K562 (cell line): ENCODE measurements around the gene ATP7B. TPM values are rescaled to one million over a fixed set of nuclear protein-coding genes. Genes with fewer than 3 reads are reported as not detected.

Source experiments
- ATAC-seq: fragments of 200-7000 bp; cut with Tn5 transposase; 3 replicates; pipeline ENCODE4 v1.9.1; 2020; ENCODE audit warnings: moderate library complexity
- BruUV-seq: library from RNA; stranded (reverse); fragments of 400-500 nt; replicated peaks from 2 replicates; lab custom pipeline; 2021; lab: Mats Ljungman, UMichigan
- CTCF ChIA-PET: fragments of 300-600 bp; formaldehyde crosslinking; extraction: SDS; loops from one replicate; lab custom pipeline; 2021; ENCODE audit warnings: low intra/inter-chr PET ratio; lab: Yijun Ruan, JAX
- POLR2A ChIA-PET: fragments of 300-600, 350-650 bp; sonication (Branson Sonifier 250); formaldehyde crosslinking; extraction: SDS; loops from one replicate; lab custom pipeline; 2021; ENCODE audit warnings: antibody characterized with exemption, inconsistent platforms; lab: Yijun Ruan, JAX
- DNase-seq, 4 experiments: peaks; one replicate each; pipeline versions ENCODE4 v3.0.0 to v3.0.0-alpha.2; 2011 to 2018; ENCODE audit warnings: low spot score in 3 of 4, mixed read lengths in 3 of 4; ENCODE audit errors: extremely low read depth in 1 of 4
- FAIRE-seq: peaks from 2 replicates; lab custom pipeline; 2011; peaks lifted over from hg19 to GRCh38; lab: Jason Lieb, UNC
- H2AFZ ChIP-seq: 2 replicates; pipeline ENCODE4 v1.6.0; 2011; ENCODE audit warnings: low read depth, low read length, control low read depth, inconsistent platforms
- H3K27ac ChIP-seq: fragments of 200-600 bp; 3 replicates; pipeline ENCODE4 v1.8.0; 2011; ENCODE audit warnings: low read depth, mild to moderate bottlenecking, control low read depth, inconsistent platforms, low read length, moderate library complexity, mixed read lengths; ENCODE audit errors: extremely low read depth
- H3K27me3 ChIP-seq, 2 experiments: fragments of 300-600 bp in 1 of 2; 2 replicates in 1 of 2; 3 replicates in 1 of 2; pipeline versions ENCODE4 v1.6.0 to v1.8.0; 2011; ENCODE audit warnings: inconsistent platforms in 2 of 2, low read length in 2 of 2, mild to moderate bottlenecking in 1 of 2, mixed read lengths in 1 of 2, moderate library complexity in 1 of 2; ENCODE audit not compliant: control insufficient read depth in 2 of 2, insufficient read depth in 2 of 2
- H3K36me3 ChIP-seq: fragments of 300-600 bp; 3 replicates; pipeline ENCODE4 v1.8.0; 2011; ENCODE audit warnings: mild to moderate bottlenecking, low read length, inconsistent platforms; ENCODE audit not compliant: control insufficient read depth, insufficient read depth
- H3K4me1 ChIP-seq, 2 experiments: fragments of 200-600 bp in 1 of 2; replicated peaks in 1 of 2; 2 replicates in 1 of 2; 3 replicates in 1 of 2; pipeline versions ENCODE4 v1.5.1 to v1.8.0; 2011; ENCODE audit warnings: inconsistent platforms in 2 of 2, low read length in 2 of 2, mild to moderate bottlenecking in 1 of 2, mixed read lengths in 1 of 2, moderate library complexity in 1 of 2; ENCODE audit not compliant: control insufficient read depth in 2 of 2, insufficient read depth in 2 of 2
- H3K4me2 ChIP-seq: 2 replicates; pipeline ENCODE4 v1.6.1; 2011; ENCODE audit warnings: low read length, control low read depth, inconsistent platforms, mixed read lengths; ENCODE audit not compliant: insufficient read depth
- H3K4me3 ChIP-seq: fragments of 200-600 bp; sonication (generic), shearing (Covaris generic); 2 replicates; pipeline ENCODE4 v1.5.1; 2016; ENCODE audit warnings: control low read depth, inconsistent platforms
- H3K79me2 ChIP-seq: fragments of 200-600 bp; 3 replicates; pipeline ENCODE4 v1.8.0; 2011; ENCODE audit warnings: low read length, inconsistent platforms; ENCODE audit not compliant: control insufficient read depth, insufficient read depth
- H3K9ac ChIP-seq, 2 experiments: 2 replicates each; pipeline versions ENCODE4 v1.6.0 to v1.6.1; 2011; ENCODE audit warnings: low read depth in 2 of 2, low read length in 2 of 2, control low read depth in 1 of 2, inconsistent platforms in 1 of 2, mild to moderate bottlenecking in 1 of 2, mixed read lengths in 1 of 2; ENCODE audit not compliant: insufficient read depth in 1 of 2
- H3K9me1 ChIP-seq: one replicate; pipeline ENCODE4 v1.6.0; 2011; ENCODE audit warnings: inconsistent platforms, mild to moderate bottlenecking, low read length, moderate library complexity; ENCODE audit not compliant: control insufficient read depth, insufficient read depth
- H3K9me3 ChIP-seq: replicated peaks from 2 replicates; pipeline ENCODE4 v1.5.1; 2011; ENCODE audit warnings: low read depth, low read length, inconsistent platforms; ENCODE audit not compliant: control insufficient read depth, insufficient read depth
- H4K20me1 ChIP-seq: replicated peaks from 2 replicates; pipeline ENCODE4 v1.6.1; 2011; ENCODE audit warnings: low read length, inconsistent platforms, mixed read lengths; ENCODE audit not compliant: control insufficient read depth, insufficient read depth
- WGBS: fragments of 100-300 bp; shearing (Covaris generic); methylation state at CpG from one replicate; pipeline ENCODE4 v1.1.6; 2016; ENCODE audit warnings: low coverage, mixed read lengths; ENCODE audit not compliant: insufficient coverage; ENCODE audit errors: missing lambda C conversion rate; 5-methylcytosine and 5-hydroxymethylcytosine counted together
- in situ Hi-C: fragments of 300-500 bp; cut with MboI; formaldehyde crosslinking; loops from 4 replicates; pipeline ENCODE4 v1.15.0; 2018; ENCODE audit warnings: inconsistent platforms, mixed read lengths
- intact Hi-C: fragments of 100-400 bp; cut with micrococcal nuclease; formaldehyde crosslinking; loops from 2 replicates; pipeline ENCODE4 v1.14.2; 2022
- polyA plus RNA-seq, 8 experiments: library from polyadenylated mRNA; depleted of rRNA in 4 of 8; stranded (reverse) in 5 of 8; unstranded in 3 of 8; fragments of >200 nt; fragmentation: Nextera tagmentation in 2 of 8; fragmentation: Illumina TruSeq in 1 of 8; extraction: Ambion mirVana in 2 of 8; extraction: Trizol in 1 of 8; gene quantifications; 2 replicates each; pipeline versions ENCODE4 v1.2.1 to v1.2.3, GENCODE V29; 2011 to 2014; ENCODE audit warnings: inconsistent platforms in 1 of 8, missing spikeins in 1 of 8
- total RNA-seq, 7 experiments: library from RNA; depleted of rRNA in 6 of 7; stranded (reverse); fragments of >200 nt in 6 of 7; fragmentation: Illumina TruSeq in 2 of 7; extraction: Trizol in 2 of 7; gene quantifications; 2 replicates each; pipeline versions ENCODE4 v1.2.1 to v1.2.3, GENCODE V29; 2011 to 2021; ENCODE audit warnings: low replicate concordance in 1 of 7
- TF ChIP-seq, protein P1 (sequence below): fragments of 450-650 bp; IDR thresholded peaks from 2 replicates; pipeline ENCODE4 v1.6.1; 2018; ENCODE audit warnings: mild to moderate bottlenecking, low read depth; ENCODE audit not compliant: partially characterized antibody
- TF ChIP-seq, protein P2 (sequence below), 2 experiments: IDR thresholded peaks; 2 replicates each; pipeline ENCODE4 v1.6.1; 2011; ENCODE audit warnings: borderline replicate concordance in 1 of 2, control low read depth in 1 of 2, low read depth in 1 of 2, low read length in 1 of 2, mild to moderate bottlenecking in 1 of 2, mixed read lengths in 1 of 2, moderate library complexity in 1 of 2; ENCODE audit not compliant: insufficient read depth in 1 of 2, insufficient read length in 1 of 2, poor library complexity in 1 of 2, severe bottlenecking in 1 of 2; ENCODE audit errors: extremely low read depth in 1 of 2
- TF ChIP-seq, protein P3 (sequence below): fragments of 200-800 bp; sonication (Bioruptor generic); IDR thresholded peaks from 2 replicates; pipeline ENCODE4 v1.6.1; 2016; ENCODE audit warnings: missing genetic modification characterization, missing compliant biosample characterization

Gene ATP7B
- total and polyA plus RNA-seq, 9 of the 15 experiments (the other 6 are each of a cell fraction or from before 2014, with no cell fraction given) = 1.1 to 20.4 (median 8.5) TPM

DNA sequence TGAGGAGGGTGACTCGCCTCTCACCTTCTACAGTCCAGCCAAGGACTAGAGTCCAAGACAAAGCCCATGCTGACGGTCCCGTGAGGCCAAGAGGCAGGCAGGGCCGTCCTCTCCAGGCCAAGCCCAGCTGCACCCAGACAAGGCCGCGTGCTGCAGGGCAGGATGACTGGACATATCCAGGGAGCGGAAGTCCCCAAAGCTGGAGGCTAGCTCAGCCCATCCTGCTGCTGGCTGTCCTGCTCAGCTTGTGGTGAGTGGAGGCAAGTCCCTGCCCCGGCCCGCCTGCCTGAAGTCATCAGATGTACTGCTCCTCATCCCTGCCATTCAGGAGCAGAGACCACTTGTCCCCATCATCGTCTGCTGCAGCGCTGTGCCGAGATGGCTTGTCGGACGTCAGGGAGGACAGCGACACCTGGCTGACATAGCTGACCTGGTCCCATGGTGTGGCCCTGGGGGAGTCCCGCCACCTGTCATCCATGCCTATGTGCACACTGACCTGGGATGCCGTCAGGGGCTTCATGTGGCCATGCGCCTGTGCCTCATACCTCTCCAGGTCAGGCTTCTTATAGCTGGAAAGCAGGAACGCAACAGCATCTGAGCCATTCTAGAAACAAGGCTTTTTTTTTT lies 76.7 kb downstream of the ATP7B start (continued):
- TF ChIP-seq, protein P1, sequence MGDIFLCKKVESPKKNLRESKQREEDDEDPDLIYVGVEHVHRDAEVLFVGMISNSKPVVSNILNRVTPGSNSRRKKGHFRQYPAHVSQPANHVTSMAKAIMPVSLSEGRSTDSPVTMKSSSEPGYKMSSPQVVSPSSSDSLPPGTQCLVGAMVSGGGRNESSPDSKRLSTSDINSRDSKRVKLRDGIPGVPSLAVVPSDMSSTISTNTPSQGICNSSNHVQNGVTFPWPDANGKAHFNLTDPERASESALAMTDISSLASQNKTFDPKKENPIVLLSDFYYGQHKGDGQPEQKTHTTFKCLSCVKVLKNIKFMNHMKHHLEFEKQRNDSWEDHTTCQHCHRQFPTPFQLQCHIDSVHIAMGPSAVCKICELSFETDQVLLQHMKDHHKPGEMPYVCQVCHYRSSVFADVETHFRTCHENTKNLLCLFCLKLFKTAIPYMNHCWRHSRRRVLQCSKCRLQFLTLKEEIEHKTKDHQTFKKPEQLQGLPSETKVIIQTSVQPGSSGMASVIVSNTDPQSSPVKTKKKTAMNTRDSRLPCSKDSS = no peak
- TF ChIP-seq, protein P2, sequence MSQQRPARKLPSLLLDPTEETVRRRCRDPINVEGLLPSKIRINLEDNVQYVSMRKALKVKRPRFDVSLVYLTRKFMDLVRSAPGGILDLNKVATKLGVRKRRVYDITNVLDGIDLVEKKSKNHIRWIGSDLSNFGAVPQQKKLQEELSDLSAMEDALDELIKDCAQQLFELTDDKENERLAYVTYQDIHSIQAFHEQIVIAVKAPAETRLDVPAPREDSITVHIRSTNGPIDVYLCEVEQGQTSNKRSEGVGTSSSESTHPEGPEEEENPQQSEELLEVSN (IDR thresholded peaks at IDR 0.05; ENCODE audit: borderline replicate concordance in 1 of 2, extremely low read depth in 1 of 2, insufficient read depth in 1 of 2, insufficient read length in 1 of 2, low read depth in 1 of 2, low read length in 1 of 2, poor library complexity in 1 of 2, severe bottlenecking in 1 of 2) = no peak

DNA sequence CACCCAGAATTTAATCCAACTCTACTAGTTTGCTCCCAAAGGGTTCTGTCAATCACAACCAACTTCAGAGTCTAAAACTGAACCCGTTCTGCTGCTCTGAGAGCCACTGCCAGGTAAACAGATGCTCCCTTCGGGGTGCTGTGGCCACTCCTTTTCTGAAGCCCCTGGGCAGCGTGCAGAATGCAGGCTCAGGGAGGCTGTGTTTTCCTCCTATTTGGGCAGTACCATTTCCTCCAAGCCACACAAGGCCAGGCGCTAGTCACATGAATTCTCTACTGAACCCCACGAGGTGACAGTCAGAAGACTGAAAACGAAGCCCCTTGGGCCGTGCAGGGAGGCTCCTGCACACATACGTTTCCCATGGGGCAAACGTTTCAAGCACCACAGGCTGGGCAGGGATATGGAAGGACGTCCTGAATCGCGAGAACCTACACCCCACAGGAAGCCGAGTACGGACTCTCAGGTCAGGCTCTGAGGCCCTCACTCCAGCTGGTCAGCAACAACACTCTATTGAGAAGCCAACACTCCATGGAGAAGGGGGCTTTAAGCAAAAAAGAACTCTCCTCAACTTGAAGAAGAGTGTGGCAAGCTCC lies 77.7 kb downstream of the ATP7B start:
- POLR2A ChIA-PET = no interaction called here
- H4K20me1 ChIP-seq = no peaks in the 10 kb centered on the region
- H3K9me1 ChIP-seq = no peaks in the 10 kb centered on the region
- H3K9me3 ChIP-seq = no peaks in the 10 kb centered on the region
- intact Hi-C loops = no loop called here
- H3K9ac ChIP-seq = no peak overlapping the region; a peak in 1 of 4 replicates
- no peak overlapping the region for H2AFZ ChIP-seq
- FAIRE-seq (no peak), DNase-seq (no peak), ATAC-seq (no peak)
- in situ Hi-C loops = no loop called here
- no peaks in the 10 kb centered on the region for H3K27me3 ChIP-seq
- no peak overlapping the region for H3K4me2 ChIP-seq
- no peak overlapping the region for H3K4me3 ChIP-seq
- WGBS = 89% methylated on average over 11 of the region's 14 CpGs
- peaks cover 8 to 10% of the 10 kb centered on the region in 2 experiments; a peak in 4 of 5 replicates for H3K4me1 ChIP-seq
- TF ChIP-seq, protein P3, sequence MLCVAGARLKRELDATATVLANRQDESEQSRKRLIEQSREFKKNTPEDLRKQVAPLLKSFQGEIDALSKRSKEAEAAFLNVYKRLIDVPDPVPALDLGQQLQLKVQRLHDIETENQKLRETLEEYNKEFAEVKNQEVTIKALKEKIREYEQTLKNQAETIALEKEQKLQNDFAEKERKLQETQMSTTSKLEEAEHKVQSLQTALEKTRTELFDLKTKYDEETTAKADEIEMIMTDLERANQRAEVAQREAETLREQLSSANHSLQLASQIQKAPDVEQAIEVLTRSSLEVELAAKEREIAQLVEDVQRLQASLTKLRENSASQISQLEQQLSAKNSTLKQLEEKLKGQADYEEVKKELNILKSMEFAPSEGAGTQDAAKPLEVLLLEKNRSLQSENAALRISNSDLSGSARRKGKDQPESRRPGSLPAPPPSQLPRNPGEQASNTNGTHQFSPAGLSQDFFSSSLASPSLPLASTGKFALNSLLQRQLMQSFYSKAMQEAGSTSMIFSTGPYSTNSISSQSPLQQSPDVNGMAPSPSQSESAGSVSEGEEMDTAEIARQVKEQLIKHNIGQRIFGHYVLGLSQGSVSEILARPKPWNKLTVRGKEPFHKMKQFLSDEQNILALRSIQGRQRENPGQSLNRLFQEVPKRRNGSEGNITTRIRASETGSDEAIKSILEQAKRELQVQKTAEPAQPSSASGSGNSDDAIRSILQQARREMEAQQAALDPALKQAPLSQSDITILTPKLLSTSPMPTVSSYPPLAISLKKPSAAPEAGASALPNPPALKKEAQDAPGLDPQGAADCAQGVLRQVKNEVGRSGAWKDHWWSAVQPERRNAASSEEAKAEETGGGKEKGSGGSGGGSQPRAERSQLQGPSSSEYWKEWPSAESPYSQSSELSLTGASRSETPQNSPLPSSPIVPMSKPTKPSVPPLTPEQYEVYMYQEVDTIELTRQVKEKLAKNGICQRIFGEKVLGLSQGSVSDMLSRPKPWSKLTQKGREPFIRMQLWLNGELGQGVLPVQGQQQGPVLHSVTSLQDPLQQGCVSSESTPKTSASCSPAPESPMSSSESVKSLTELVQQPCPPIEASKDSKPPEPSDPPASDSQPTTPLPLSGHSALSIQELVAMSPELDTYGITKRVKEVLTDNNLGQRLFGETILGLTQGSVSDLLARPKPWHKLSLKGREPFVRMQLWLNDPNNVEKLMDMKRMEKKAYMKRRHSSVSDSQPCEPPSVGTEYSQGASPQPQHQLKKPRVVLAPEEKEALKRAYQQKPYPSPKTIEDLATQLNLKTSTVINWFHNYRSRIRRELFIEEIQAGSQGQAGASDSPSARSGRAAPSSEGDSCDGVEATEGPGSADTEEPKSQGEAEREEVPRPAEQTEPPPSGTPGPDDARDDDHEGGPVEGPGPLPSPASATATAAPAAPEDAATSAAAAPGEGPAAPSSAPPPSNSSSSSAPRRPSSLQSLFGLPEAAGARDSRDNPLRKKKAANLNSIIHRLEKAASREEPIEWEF = no peak
- H3K79me2 ChIP-seq = no peaks in the 10 kb centered on the region
- no TSS peak for BruUV-seq
- CTCF ChIA-PET = no interaction called here
- H3K36me3 ChIP-seq = peaks cover 50% of the 10 kb centered on the region
- H3K27ac ChIP-seq = no peak overlapping the region
